HL-60/S4 treated with phorbol 12-myristate 13-acetate at 8.2 ng/mL for 4 days and 3 days (cell line): ENCODE data around the gene ZNRF1.
"Not testable (repeated sequence)": the region's sequence is repeated elsewhere in the genome, so short reads cannot be mapped to it uniquely, and the experiment has no call there.

Experiments used
- in situ Hi-C: fragments of 300-500 bp; cut with MboI; formaldehyde crosslinking; loops from 2 replicates; pipeline ENCODE4 v1.15.0; 2022; ENCODE audit warnings: low sequenced_read_pairs

Gene ZNRF1

GRCh38 chr16:75073545-75074303 lies 74.9 kb downstream of the ZNRF1 start:
- in situ Hi-C loops = no loop called here

GRCh38 chr16:75074304-75074793 lies 75.5 kb downstream of the ZNRF1 start:
- in situ Hi-C loops = no loop called here

DNA sequence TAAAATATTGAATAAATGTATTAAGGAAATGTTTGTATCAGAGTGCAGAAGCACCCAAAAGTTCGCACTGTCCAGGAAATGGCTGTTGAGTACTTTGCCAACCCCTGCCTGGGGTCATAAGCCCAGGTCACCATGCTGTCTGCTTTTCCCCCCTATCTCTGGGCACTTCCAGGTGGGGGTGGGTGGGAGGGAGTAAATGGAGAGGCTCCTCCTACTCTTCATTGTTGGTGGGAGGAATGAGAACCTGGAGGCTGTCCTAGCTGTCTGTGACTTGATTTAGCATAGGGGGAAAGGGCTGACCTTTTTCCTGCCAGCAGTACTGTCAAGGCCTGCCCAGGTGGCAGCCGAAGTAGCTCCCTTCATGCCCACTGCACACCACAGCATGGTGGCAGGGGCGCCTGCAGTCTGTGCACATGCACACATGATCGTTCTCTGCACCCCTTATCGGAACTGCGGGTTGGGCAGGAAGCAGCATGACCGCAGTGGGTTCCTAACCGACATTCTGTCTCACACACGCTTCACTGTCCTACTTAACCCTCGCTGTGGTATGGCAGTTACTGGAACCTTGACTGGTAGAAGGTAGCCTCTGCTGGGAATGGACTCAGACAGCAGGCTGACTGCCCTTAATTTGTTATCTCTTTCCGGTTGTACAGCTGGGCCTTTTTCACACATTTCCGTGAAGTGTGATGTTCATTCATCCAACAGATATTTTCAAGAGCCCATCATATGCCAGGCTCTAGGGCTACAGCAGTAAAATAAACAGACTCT lies 76.3 kb downstream of the ZNRF1 start:
- in situ Hi-C loops = no loop called here

DNA sequence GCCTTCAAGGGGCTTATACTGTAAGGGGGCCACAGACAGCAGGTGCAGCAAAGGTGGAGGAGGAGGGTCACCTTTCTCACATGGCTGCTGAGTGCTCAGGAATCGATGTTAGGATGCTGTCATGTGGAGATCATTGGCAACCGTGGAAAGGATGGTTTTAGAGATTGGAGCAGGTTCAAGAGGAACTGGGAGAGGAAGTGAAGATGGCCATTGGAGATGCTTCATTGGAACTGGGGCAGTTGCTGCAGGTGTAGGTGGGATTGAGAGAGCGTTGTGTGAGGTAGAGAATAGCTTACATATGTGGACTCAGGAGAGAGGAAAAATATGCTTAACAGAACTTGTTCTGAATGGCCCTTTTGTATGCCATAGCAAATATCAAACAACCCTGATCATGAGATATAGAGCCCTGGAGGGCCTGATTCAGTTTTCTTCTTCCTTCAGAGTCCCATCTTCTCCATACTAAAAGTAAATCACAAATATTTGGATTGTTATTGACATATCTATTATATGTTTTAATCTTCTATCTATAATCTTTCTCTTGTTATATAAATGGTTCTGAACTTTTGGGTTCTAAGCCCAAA lies 77.0 kb downstream of the ZNRF1 start:
- in situ Hi-C loops = no loop called here

DNA sequence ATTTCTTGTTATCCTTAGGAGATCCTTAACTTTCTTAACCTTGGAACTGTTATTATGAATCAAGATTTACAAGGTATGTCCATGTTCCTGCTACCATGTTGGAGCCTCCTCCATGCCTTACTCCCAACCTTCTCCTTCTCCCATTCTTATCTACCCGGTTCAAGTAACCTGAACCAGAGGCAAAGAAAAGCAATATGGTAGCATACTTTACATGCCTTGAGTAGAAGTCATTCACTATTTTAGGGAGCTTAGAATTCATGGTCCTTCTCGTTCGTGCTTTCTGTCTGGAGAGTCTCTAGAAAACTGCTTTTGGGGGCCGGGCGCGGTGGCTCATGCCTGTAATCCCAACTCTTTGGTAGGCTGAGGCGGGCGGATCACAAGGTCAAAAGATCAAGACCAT lies 80.1 kb downstream of the ZNRF1 start:
- in situ Hi-C loops = no loop called here

DNA sequence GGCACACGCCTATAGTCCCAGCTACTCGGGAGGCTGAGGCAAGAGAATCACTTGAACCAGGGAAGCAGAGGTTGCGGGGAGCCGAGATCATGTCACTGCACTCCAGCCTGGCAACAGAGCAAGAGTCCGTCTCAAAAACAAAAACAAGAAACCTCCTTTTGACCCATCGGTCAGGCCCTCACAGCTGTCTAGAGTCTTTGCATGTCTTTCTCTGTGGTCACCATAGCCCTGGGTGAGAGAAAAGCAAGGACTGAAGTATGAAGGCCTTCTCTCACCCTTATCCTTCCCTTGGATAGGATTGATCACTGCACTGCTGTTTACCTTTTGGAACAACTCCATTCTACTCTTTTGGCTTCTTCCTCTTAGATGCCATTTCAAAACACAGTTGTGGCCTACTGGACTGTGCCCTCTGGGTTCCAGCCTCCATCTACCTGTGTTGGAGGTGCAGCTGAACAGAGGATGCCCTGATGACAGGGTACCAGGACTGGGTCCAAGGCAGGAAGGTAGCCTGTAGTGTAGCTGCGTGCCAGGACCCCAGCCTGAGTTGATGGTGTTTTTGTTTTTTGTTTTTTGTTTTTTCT lies 80.6 kb downstream of the ZNRF1 start:
- in situ Hi-C loops = no loop called here

DNA sequence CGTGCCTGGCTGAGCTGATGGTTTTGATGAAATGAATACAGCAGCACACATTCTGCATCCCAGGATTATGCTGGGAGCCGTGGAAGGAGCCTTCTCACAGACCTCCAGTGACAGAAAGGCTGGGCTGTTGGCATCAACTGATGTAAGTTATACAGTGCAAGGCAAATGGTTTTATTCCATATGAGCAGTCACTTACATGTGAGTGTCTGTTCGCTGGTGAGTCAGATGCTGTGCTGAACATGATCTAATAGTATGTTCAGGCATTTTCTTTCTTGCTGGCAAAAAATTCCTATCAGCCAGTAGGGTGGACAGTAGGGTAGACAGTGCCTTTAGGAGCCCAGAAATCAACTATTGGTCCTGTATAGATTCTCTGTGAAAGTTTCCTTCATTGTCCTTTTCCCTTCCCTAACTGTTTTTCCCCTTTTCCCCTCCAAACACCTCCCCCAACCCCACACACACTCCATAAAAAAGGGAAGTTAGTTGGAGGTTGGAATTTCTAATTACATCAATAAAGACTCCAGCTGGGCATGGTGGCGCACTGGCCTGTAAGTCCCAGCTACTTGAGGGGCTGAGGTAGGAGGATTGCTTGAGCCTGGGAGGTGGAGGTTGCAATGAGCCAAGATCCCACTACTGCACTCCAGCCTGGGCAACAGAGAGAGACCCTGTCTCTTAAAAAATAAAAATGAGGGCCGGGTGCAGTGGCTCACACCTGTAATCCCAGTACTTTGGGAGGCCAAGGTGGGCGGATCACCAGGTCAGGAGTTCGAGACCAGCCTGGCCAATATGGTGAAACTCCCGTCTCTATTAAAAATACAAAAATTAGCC lies 81.6 kb downstream of the ZNRF1 start:
- in situ Hi-C loops = no loop called here

DNA sequence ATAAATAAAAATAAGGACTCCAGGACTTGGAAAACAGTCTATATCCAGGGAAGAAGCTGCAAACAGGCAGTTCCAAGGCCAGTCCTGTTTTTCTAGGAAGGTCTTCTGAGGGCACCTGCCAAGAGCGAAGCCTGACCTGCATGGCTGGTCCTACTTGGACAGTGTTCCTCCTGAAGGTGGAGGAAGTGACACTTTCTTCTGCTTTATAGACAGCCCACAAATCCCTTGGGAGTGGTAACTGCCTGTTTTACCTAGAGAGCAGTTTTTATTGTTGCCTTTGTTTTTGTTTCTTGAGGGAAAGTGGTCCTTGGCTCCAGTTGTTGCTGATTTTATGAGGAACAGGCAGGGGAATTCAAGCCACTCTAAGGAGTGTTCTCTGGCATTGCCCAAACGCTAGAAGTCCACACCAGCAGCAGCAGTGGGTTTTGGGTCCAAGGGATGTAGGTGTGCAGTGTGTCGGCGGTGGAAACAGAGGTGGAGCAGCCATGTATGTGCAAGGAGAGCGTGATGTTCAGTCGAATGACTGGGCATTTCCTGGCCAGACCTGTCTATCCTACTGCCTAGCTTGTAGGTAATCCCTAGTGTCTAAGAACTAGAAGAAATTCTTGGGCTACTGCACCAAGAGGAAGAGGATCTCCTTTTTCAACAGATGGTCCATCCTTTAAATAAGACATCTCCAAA lies 82.5 kb downstream of the ZNRF1 start:
- in situ Hi-C loops = no loop called here

GRCh38 chr16:75083813-75084212 lies 85.0 kb downstream of the ZNRF1 start:
- in situ Hi-C loops = no loop called here

GRCh38 chr16:75085556-75085955 lies 86.7 kb downstream of the ZNRF1 start:
- in situ Hi-C loops = no loop called here

DNA sequence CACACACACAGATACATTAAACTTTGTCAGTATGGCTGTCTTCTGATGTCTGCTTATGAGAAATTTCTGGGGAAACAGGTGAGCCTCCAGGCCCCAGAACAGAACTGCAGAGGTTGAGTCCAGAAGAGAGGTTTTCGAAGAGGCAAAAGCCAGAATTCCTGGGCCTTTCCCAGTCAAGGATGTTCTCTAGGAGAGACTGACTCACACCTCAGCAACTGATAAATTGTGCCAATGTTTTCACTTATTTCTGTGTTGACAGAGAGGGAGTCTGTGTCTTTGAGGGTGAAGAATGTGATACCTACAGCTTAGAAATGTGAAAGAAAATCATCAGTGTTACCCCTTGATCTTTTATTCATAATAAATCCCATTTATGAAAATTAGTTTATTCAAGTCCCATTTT lies 87.5 kb downstream of the ZNRF1 start:
- in situ Hi-C loops = no loop called here

DNA sequence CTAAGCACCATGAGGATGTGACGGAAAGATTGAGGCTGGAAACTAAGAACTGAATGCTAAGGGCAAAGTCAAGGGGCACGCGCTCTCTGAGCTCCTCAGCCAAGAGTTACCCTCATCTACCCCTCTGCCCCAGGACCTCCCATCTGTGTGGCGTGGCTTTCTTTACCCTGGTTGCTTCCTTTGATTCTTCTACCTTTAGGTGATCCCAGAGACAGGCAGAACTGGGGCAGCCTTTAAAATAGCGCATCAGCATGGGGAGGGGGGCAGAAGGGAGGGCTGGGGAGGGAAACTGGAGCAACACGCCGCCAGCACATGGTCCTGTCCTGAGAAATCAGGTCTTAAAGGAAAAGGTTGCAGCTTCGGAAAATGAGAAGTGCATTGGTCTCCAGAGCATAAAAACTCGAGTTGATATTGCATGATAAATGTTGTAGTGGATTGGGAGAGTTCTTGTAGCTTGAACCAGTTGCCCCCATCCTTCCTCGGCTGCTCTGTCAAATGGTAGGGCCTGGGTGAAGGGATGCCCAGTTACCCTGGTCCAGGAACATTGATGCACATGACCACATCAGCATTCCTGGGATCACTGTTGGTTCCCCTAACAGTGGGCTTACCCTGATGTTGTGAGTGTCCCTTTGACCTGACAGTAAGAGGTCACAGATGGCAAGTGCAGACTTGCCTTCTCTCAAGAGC lies 88.0 kb downstream of the ZNRF1 start:
- in situ Hi-C loops = no loop called here

GRCh38 chr16:75087375-75087979 lies 88.7 kb downstream of the ZNRF1 start:
- in situ Hi-C loops = no loop called here

- in situ Hi-C loops = no loop called here
Measured at GRCh38 chr16:75088216-75088615, 89.4 kb downstream of the ZNRF1 start.

- in situ Hi-C loops = no loop called here
Measured at GRCh38 chr16:75088934-75089333, 90.1 kb downstream of the ZNRF1 start.

DNA sequence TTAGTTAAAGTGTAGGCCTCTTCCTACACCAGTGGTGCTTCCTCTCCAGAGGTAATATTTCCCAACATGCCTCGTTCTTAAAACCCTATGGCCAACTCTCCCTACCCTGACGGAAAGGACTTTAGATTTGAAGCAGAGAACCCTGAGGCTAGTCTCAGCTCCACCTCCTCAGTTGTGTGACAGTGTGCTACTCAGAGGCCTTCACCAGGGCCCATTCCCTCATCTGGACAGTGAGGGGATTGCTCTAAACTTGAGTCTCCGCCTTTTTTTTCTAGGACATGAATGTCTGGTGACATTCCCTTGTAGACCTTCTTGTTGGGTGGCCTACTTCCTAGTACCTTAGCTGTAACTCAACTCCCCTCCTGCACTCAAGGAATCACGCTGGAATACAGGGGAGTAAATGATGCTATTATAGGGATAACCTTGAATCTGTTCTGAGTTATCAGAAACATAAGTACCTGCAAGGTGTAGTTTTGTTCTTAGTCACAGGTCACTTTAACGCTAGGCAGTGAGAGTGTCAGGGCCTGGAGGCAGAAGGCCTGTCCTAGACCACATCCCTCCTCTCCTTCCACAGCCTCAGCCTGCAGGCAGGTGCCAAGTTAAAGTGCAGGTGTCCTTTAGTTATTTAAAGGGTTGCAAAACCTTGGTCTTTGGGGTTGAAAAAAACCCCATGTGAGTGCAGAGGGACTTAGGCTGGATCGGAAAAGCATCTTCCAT lies 90.8 kb downstream of the ZNRF1 start:
- in situ Hi-C loops = no loop called here

DNA sequence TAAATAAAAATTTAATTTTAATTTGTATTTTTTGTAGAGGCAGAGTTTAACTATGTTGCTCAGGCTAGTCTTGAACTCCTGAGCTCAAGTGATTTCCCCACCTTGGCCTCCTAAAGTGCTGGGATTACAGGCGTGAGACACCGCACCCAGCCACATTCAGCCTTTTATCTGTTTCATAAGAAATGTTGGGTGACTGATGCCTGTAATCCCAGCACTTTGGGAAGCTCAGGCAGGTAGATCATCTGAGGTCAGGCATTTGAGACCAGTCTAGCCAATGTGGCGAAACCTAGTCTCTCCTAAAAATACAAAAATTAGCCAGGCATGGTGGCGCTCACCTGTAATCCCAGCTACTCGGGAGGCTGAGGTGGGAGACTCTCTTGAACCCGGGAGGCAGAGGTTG lies 92.1 kb downstream of the ZNRF1 start:
- in situ Hi-C loops = not testable (repeated sequence)

GRCh38 chr16:75091619-75092018 lies 92.8 kb downstream of the ZNRF1 start:
- in situ Hi-C loops = not testable (repeated sequence)
